ENCODE results near the gene RNF166.

The RNF166 gene

GRCh38 chr16:88690341-88691128, 15.7 kb downstream of the RNF166 start:
- no peak for TF ChIP-seq ZNF274 (IDR thresholded peaks at IDR 0.05; ENCODE audit: low read depth, low read length)
- H3K4me3 ChIP-seq (ENCODE audit: low read length), result no peak overlapping the region

GRCh38 chr16:88688013-88688778, 18.0 kb downstream of the RNF166 start:
- TF ChIP-seq ZNF274 (IDR thresholded peaks at IDR 0.05; ENCODE audit: low read depth, low read length), result no peak
- no peak overlapping the region for H3K4me3 ChIP-seq (ENCODE audit: low read length)

DNA sequence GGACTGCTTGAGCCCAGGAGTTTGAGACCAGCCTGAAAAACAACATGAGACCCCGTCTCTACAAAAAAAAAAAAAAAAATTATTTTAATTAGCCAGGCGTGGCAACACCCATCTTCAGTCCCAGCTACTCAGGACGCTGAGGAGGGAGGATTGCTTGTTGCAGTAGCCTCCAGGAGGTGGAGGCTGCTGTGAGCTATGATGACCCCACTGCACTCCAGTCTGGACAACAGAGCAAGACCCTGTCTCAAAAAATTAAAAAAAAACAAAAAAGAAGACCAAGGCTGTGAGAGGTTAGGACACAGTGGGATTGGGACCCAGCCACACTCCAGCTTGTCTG, 18.6 kb downstream of the RNF166 start:
- no peak for TF ChIP-seq ZNF274 (IDR thresholded peaks at IDR 0.05; ENCODE audit: low read depth, low read length)
- H3K4me3 ChIP-seq (ENCODE audit: low read length), result no peak overlapping the region

DNA sequence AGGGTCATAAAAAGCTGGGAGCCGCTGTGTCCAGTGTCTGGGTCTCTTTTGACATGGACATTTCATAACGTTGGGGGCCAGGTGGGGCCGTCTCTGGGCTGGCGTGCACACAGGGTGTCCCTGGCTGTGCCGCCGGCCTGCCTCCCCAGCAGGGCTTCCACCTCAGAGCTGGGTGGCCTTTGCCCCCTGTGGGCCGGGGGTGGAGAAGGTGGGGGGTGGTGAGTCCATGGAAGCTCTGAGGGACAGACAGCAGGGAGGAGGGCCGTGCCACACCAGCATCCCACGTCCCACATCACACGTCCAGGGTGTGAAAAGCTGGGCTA, 19.0 kb downstream of the RNF166 start:
- TF ChIP-seq ZNF274 (IDR thresholded peaks at IDR 0.05; ENCODE audit: low read depth, low read length), result no peak
- no peak overlapping the region for H3K4me3 ChIP-seq (ENCODE audit: low read length)

- no peak for TF ChIP-seq ZNF274 (IDR thresholded peaks at IDR 0.05; ENCODE audit: low read depth, low read length)
- peak within 1 kb of the TSS; percentile 72 for H3K4me3 ChIP-seq (ENCODE audit: low read length)
These were observed 19.6 kb downstream of the RNF166 start, which contains the start of gene SNAI3 for GRCh38 chr16:88686439-88687253. TSS of gene SNAI3 (minus strand) at chr16:88686507. CDS start at chr16:88686406, 101 bp downstream.

GRCh38 chr16:88686062-88686438, 20.2 kb downstream of the RNF166 start:
- TF ChIP-seq ZNF274 (IDR thresholded peaks at IDR 0.05; ENCODE audit: low read depth, low read length), result no peak
- peak overlapping the region; percentile 72 for H3K4me3 ChIP-seq (ENCODE audit: low read length)

DNA sequence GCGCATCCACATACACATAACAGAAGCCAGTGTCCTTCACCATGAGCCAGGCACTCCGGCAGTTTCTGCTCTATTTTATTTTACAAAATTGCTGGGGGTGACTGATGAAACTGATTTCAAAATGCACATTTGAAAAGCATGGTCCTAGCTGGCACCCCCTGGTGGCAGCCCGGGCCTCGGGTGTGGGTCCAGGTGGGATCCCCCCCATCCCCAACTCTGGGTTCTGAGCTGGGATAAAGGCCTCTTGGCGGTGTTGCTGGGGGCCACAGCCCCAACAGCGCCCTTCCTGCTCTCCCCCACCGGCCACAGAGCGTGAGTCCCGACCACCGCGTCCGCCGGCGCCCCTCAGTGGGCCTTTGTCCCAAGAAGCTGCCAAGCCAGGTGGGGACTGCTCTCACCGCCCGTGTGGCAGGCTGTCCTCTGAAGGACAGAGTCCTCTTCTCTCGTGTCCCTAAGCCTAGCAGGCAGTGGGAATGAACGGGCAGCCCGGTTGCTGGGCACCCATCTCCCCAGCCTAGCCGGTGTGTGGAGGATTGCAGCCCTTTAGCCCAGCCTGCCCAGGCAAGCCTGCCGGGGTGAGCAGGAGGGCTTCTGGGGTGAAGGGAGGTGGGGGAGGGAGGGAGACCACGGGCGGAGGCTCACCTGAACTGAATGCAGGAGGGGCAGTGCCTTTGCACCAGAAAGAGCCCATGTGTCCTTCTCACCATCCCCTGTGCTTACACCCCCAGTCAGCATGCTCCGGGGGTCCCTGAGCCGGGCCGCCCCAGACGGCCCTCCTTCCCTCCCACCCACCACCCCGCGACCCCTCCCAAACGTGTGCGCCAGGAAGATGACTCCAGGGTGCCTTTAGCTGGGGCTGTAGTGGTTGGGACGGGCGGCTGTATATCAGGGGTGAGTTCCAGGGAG, 20.8 kb downstream of the RNF166 start:
- TF ChIP-seq ZNF274 (IDR thresholded peaks at IDR 0.05; ENCODE audit: low read depth, low read length), result no peak
- H3K4me3 ChIP-seq (ENCODE audit: low read length), result peak overlapping the region; percentile 72

DNA sequence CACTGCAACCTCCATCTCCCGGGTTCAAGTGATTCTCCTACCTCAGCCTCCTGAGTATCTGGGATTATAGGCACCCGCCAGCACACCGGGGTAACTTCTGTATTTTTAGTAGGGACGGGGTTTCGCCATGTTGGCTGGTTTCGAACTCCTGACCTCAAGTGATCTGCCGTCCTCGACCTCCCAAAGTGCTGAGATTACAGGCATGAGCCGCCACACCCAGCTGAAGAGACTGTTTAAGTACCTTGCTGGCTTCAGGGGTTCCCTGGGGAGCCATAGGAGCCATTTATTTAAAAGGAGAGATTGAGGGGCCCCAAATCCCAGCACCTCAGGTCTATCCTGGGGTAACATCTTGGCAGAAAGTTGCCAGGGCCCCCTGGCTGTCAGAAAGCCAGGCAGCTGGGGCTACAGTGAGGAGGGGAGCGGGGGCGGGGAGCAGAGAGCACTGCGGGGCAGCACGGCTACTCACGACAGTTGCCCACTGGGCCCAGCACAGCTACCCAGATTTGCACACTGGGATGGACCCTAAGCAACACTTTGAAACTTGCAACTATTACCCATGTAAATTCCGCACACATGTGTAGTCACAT, 21.5 kb downstream of the RNF166 start:
- no peak overlapping the region for H3K4me3 ChIP-seq (ENCODE audit: low read length)
- TF ChIP-seq ZNF274 (IDR thresholded peaks at IDR 0.05; ENCODE audit: low read depth, low read length), result no peak

DNA sequence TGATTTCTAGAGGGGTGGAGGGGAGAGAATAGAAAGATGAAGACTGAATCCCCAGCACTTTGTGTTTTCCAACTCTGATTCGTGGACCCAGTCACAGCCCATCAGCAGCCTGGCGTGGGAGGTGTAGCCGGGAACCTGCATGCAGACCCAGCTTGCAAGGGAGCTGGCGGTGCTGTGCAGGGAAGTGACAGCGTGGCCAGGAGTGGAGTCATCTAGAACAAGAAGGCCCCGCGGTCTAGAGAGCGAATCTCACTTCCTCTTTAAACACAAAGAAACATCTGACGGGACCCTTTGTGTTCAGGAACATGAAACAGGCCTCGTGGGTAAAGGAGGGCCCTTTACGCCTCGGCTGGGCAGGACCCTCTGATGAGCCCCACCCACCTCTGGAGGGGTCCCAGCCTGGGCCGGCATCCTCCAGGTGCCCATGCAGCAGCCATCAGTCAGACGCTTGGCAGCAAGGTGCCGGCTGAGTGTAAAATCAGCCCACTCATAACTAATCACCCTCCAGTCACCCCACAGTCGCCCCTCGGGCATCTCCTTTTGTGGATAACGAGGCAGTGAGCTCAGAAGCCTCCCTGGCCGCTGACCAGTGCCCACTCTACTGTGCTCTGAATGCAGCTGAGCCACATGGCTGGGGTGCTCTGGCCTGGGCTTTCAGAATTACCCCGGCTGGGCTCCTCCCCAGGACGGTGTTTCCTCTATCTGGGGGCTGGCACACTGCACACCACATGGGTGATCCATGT, 24.3 kb downstream of the RNF166 start:
- peak overlapping the region; percentile 2; the same call in 1 of the 2 replicates for H3K4me3 ChIP-seq (ENCODE audit: low read length)
- no peak for TF ChIP-seq ZNF274 (IDR thresholded peaks at IDR 0.05; ENCODE audit: low read depth, low read length)

- no peak for TF ChIP-seq ZNF274 (IDR thresholded peaks at IDR 0.05; ENCODE audit: low read depth, low read length)
- H3K4me3 ChIP-seq (ENCODE audit: low read length), result peak overlapping the region; percentile 2; the same call in 1 of the 2 replicates
These were observed 25.0 kb downstream of the RNF166 start for GRCh38 chr16:88681084-88681680.

DNA sequence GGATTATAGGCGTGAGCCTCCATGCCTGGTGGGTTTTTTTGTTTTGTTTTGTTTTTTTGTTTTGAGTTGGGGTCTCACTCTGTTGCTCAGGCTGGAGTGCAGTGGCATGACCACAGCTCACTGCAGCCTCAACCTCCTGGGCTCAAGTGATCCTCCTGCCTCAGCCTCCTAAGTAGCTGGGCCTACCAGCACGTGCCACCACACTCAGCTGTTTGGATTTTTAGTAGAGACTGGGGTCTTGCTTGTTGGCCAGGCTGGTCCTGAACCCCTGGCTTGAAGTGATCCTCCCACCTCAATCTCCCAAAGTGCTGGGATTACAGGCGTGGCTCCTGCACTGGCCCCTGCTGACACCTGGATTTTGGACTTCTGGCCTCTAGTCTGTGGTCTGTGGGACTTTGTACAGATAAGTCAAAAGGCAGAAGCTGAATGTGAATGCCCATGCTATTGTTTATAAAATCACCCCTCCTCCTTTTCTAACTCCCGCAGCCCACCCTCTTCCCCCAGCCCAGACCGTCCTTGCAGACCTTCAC, 25.6 kb downstream of the RNF166 start:
- TF ChIP-seq ZNF274 (IDR thresholded peaks at IDR 0.05; ENCODE audit: low read depth, low read length), result no peak
- H3K4me3 ChIP-seq (ENCODE audit: low read length), result no peak overlapping the region

Data from GM08714 (cell line).